ENCODE data around the gene RAB34.

GRCh38 chr17:28751600-28752366 lies 34.1 kb upstream of the RAB34 start:
- TF ChIP-seq EZH2 (IDR thresholded peaks at IDR 0.05; ENCODE audit: insufficient read depth, poor library complexity, severe bottlenecking) (no peak), EZH2phosphoT487 (IDR thresholded peaks at IDR 0.05; ENCODE audit: insufficient read depth, low read depth) (no peak)
